GM12878 (cell line): ENCODE results near the gene GLT1D1. TPM values are rescaled to one million over a fixed set of nuclear protein-coding genes. Genes with fewer than 3 reads are reported as not detected.

Experiments used
- EGR1 ChIP-seq, 2 experiments: IDR thresholded peaks; 1 replicate in 1 of 2; 2 replicates in 1 of 2; pipeline ENCODE4 v1.6.1; 2011 to 2012; ENCODE audit warnings: low read depth in 2 of 2, low read length in 2 of 2, borderline replicate concordance in 1 of 2, mild to moderate bottlenecking in 1 of 2, moderate library complexity in 1 of 2
- ETV6 ChIP-seq, 2 experiments: fragments of 450-650 bp in 1 of 2; IDR thresholded peaks in 1 of 2; conservative IDR thresholded peaks in 1 of 2; 2 replicates each; pipeline ENCODE4 v1.6.1; 2014; ENCODE audit warnings: antibody characterized with exemption in 1 of 2, borderline replicate concordance in 1 of 2, low read depth in 1 of 2, mild to moderate bottlenecking in 1 of 2, moderate library complexity in 1 of 2
- GATAD2B ChIP-seq: fragments of 450-650 bp; conservative IDR thresholded peaks from 2 replicates; pipeline ENCODE4 v1.6.1; 2017; ENCODE audit warnings: low read depth, mild to moderate bottlenecking, moderate library complexity
- IRF4 ChIP-seq: IDR thresholded peaks from 2 replicates; pipeline ENCODE4 v1.6.1; 2011; ENCODE audit warnings: low read depth, low read length
- RUNX3 ChIP-seq: IDR thresholded peaks from 2 replicates; pipeline ENCODE4 v1.6.1; 2012; ENCODE audit warnings: low read length, inconsistent platforms
- TBL1XR1 ChIP-seq: IDR thresholded peaks from 2 replicates; pipeline ENCODE4 v1.6.1; 2012; ENCODE audit warnings: low read depth, low read length, improper control_type of control experiment
- TCF12 ChIP-seq: IDR thresholded peaks from 2 replicates; pipeline ENCODE4 v1.6.1; 2011; ENCODE audit warnings: low read depth, mild to moderate bottlenecking, low read length
- polyA plus RNA-seq, 11 experiments: library from polyadenylated mRNA; depleted of rRNA in 4 of 11; unstranded in 6 of 11; stranded (reverse) in 5 of 11; fragments of >200 nt; fragmentation: Nextera tagmentation in 4 of 11; fragmentation: Illumina TruSeq in 1 of 11; extraction: Ambion mirVana in 4 of 11; extraction: Trizol in 1 of 11; gene quantifications; 1 replicate in 1 of 11; 2 replicates in 10 of 11; pipeline versions ENCODE4 v1.2.1 to v1.2.3, GENCODE V29; 2011 to 2016; ENCODE audit warnings: inconsistent platforms in 2 of 11, missing spikeins in 2 of 11, low read depth in 1 of 11
- total RNA-seq, 4 experiments: library from RNA; depleted of rRNA in 3 of 4; stranded (reverse); fragments of >200 nt in 3 of 4; fragmentation: Illumina TruSeq in 1 of 4; extraction: Trizol in 1 of 4; gene quantifications; 2 replicates each; pipeline versions ENCODE4 v1.2.1 to v1.2.3, GENCODE V29; 2013 to 2021
- TF ChIP-seq, protein P1 (sequence below): fragments of 450-650 bp; formaldehyde crosslinking; IDR thresholded peaks from 2 replicates; pipeline ENCODE4 v1.4.0; 2020; ENCODE audit warnings: mild to moderate bottlenecking, moderate library complexity

Gene GLT1D1
- total and polyA plus RNA-seq, 10 of the 15 experiments (the other 5 are each of a cell fraction or from before 2014, with no cell fraction given): 0.42 to 62.8 (median 3.0) TPM

DNA sequence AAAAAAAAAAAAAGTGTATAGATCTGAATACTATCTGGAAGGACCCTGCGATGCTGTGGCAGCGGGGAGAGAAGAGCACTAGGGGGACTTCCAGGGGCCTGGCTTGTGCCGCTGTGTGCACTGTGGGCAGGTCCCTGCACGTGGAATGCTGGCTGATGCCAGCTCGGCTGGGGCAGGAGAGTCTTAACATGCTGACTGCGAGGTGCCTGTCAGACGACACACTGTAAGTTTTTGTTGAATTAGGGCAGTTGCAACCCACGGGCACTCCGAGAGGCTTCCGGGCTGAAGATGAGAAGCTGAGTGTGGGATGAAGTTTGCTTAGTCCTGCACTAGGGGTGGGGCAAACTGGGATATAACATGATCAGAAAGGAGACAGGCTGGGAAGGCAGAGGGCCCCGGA lies 10.7 kb downstream of the GLT1D1 start (continued):
- TF ChIP-seq, protein P1, sequence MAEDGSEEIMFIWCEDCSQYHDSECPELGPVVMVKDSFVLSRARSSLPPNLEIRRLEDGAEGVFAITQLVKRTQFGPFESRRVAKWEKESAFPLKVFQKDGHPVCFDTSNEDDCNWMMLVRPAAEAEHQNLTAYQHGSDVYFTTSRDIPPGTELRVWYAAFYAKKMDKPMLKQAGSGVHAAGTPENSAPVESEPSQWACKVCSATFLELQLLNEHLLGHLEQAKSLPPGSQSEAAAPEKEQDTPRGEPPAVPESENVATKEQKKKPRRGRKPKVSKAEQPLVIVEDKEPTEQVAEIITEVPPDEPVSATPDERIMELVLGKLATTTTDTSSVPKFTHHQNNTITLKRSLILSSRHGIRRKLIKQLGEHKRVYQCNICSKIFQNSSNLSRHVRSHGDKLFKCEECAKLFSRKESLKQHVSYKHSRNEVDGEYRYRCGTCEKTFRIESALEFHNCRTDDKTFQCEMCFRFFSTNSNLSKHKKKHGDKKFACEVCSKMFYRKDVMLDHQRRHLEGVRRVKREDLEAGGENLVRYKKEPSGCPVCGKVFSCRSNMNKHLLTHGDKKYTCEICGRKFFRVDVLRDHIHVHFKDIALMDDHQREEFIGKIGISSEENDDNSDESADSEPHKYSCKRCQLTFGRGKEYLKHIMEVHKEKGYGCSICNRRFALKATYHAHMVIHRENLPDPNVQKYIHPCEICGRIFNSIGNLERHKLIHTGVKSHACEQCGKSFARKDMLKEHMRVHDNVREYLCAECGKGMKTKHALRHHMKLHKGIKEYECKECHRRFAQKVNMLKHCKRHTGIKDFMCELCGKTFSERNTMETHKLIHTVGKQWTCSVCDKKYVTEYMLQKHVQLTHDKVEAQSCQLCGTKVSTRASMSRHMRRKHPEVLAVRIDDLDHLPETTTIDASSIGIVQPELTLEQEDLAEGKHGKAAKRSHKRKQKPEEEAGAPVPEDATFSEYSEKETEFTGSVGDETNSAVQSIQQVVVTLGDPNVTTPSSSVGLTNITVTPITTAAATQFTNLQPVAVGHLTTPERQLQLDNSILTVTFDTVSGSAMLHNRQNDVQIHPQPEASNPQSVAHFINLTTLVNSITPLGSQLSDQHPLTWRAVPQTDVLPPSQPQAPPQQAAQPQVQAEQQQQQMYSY (CRISPR knock-in tag): no peak
- TF ChIP-seq GATAD2B (no peak), IRF4 (no peak), TBL1XR1 (no peak), TCF12 (no peak), EGR1 (IDR thresholded peaks at IDR 0.05; ENCODE audit: borderline replicate concordance in 1 of 2, low read depth in 2 of 2, low read length in 2 of 2) (no peak), RUNX3 (no peak), ETV6 (conservative IDR thresholded peaks at IDR 0.05 in 1 of 2, IDR thresholded peaks at IDR 0.05 in 1 of 2; ENCODE audit: borderline replicate concordance in 1 of 2, low read depth in 1 of 2) (no peak)
- TF ChIP-seq, all 136 proteins: peak for 0
